Neural cell (in vitro differentiated cells): ENCODE results near the gene EXOC1L.

Experiments used
- EP300 ChIP-seq: fragments of 450-650 bp; conservative IDR thresholded peaks from 2 replicates; pipeline ENCODE4 v1.6.1; 2014; ENCODE audit warnings: antibody characterized with exemption, mild to moderate bottlenecking, moderate library complexity; ENCODE audit not compliant: poor library complexity, severe bottlenecking
- EZH2 ChIP-seq: fragments of 200-600, 300-800 bp; shearing (Covaris generic), sonication (generic); IDR thresholded peaks from 2 replicates; pipeline ENCODE4 v1.6.1; 2014; ENCODE audit warnings: antibody characterized with exemption, low read length, borderline replicate concordance, mild to moderate bottlenecking; ENCODE audit not compliant: insufficient read depth, poor library complexity, severe bottlenecking
- MXI1 ChIP-seq: fragments of 450-650 bp; conservative IDR thresholded peaks from 2 replicates; pipeline ENCODE4 v1.6.1; 2014; ENCODE audit warnings: antibody characterized with exemption, mild to moderate bottlenecking; ENCODE audit not compliant: poor library complexity, severe bottlenecking
- REST ChIP-seq: IDR thresholded peaks from 2 replicates; pipeline ENCODE4 v1.6.1; 2012; ENCODE audit warnings: borderline replicate concordance
- TAF1 ChIP-seq: IDR thresholded peaks from 2 replicates; pipeline ENCODE4 v1.6.1; 2012; ENCODE audit warnings: low read depth
- TF ChIP-seq, protein P1 (sequence below): fragments of 450-650 bp; IDR thresholded peaks from 2 replicates; pipeline ENCODE4 v1.5.1; 2014; ENCODE audit warnings: antibody characterized with exemption, mild to moderate bottlenecking, moderate library complexity; ENCODE audit not compliant: poor library complexity, severe bottlenecking

GRCh38 chr4:55879224-55879623, 59.6 kb downstream of the EXOC1L start:
- TF ChIP-seq, protein P1, sequence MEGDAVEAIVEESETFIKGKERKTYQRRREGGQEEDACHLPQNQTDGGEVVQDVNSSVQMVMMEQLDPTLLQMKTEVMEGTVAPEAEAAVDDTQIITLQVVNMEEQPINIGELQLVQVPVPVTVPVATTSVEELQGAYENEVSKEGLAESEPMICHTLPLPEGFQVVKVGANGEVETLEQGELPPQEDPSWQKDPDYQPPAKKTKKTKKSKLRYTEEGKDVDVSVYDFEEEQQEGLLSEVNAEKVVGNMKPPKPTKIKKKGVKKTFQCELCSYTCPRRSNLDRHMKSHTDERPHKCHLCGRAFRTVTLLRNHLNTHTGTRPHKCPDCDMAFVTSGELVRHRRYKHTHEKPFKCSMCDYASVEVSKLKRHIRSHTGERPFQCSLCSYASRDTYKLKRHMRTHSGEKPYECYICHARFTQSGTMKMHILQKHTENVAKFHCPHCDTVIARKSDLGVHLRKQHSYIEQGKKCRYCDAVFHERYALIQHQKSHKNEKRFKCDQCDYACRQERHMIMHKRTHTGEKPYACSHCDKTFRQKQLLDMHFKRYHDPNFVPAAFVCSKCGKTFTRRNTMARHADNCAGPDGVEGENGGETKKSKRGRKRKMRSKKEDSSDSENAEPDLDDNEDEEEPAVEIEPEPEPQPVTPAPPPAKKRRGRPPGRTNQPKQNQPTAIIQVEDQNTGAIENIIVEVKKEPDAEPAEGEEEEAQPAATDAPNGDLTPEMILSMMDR = no peak
- TF ChIP-seq EZH2 = no peak
- TF ChIP-seq EP300 = no peak
- no peak for TF ChIP-seq MXI1
- TF ChIP-seq TAF1 = no peak
- no peak for TF ChIP-seq REST
